Measurements from ENCODE around the gene AKAP6.

The AKAP6 gene

DNA sequence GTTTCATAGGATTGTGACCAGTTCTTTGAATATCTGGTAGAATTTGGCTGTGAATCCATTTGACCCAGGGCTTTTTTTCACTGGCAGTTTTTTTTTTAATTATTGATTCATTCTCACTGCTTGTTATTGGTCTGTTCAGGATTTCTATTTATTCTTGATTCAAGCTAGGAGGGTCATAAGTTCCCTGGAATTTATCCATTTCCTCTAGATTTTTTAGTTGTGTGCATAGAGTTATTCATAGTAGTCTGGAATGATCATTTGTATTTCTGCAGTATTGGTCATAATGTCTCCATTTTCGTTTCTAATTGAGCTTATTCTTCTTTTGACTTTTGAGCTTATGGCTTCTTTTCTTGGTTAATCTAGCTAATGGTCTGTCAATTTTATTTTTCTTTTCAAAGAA lies 291.6 kb downstream of the AKAP6 start:
- H3K9me3 Mint-ChIP-seq: no peaks in the 10 kb centered on the region
- peaks cover 1% of the 10 kb centered on the region for H3K27me3 Mint-ChIP-seq
- intact Hi-C loops (cut with micrococcal nuclease): no loop called here

DNA sequence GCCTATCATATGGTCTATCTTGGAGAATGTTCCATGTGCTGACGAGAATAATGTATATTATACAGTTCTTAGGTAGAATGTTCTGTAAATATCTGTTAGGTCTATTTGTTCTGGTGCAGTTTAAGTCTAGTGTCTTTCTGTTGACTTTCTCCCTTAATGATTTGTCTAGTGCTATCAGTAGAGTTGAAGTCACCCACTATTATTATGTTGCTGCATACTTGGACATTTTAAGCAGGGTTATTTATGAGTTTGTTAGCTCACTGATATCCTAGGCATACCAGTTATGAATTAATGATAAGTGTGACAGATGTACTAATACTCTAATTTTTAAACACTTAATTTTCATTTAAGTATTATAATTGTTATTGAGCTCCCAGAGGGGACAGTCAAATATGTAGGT lies 292.5 kb downstream of the AKAP6 start:
- Mint-ChIP-seq H3K4me1 (ENCODE audit: low read depth) (peaks cover 5% of the 10 kb centered on the region), H3K9me3 (peaks cover 4% of the 10 kb centered on the region), H3K27me3 (peaks cover 4% of the 10 kb centered on the region), H3K36me3 (ENCODE audit: low read depth) (no peaks in the 10 kb centered on the region), H3K4me3 (no peak overlapping the region), H3K27ac (no peak overlapping the region)
- intact Hi-C loops (cut with micrococcal nuclease): no loop called here

More for the DNA sequence above, 291.6 kb downstream of the AKAP6 start:
- H3K27ac Mint-ChIP-seq: no peak overlapping the region
- H3K4me1 Mint-ChIP-seq (ENCODE audit: low read depth): peaks cover 5% of the 10 kb centered on the region
- no peaks in the 10 kb centered on the region for H3K36me3 Mint-ChIP-seq (ENCODE audit: low read depth)
- no peak overlapping the region for H3K4me3 Mint-ChIP-seq

DNA sequence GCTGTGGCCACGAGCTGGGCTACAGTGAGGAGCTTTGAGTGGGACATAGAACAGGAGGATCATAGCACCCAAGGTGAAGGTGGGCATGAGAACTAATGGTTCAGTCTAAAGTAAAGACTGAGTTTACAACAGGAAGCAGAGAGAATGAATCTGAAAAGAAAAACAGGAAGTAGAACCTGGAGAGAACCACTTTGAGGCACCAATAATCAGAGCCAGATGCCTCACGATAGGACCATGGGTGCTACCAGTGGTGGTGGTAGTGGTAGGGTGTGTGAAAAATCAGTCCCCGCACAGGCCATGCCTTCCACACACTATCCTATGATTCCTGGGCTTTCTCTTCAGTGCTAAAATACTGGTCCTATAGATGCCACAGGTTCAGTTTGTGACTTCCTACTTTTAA lies 293.6 kb downstream of the AKAP6 start:
- peaks cover 3% of the 10 kb centered on the region for H3K27me3 Mint-ChIP-seq
- no peaks in the 10 kb centered on the region for H3K36me3 Mint-ChIP-seq (ENCODE audit: low read depth)
- intact Hi-C loops (cut with micrococcal nuclease): no loop called here
- no peak overlapping the region for H3K4me3 Mint-ChIP-seq
- no peak overlapping the region for H3K27ac Mint-ChIP-seq
- peaks cover 9% of the 10 kb centered on the region for H3K9me3 Mint-ChIP-seq
- H3K4me1 Mint-ChIP-seq (ENCODE audit: low read depth): peaks cover 10% of the 10 kb centered on the region

DNA sequence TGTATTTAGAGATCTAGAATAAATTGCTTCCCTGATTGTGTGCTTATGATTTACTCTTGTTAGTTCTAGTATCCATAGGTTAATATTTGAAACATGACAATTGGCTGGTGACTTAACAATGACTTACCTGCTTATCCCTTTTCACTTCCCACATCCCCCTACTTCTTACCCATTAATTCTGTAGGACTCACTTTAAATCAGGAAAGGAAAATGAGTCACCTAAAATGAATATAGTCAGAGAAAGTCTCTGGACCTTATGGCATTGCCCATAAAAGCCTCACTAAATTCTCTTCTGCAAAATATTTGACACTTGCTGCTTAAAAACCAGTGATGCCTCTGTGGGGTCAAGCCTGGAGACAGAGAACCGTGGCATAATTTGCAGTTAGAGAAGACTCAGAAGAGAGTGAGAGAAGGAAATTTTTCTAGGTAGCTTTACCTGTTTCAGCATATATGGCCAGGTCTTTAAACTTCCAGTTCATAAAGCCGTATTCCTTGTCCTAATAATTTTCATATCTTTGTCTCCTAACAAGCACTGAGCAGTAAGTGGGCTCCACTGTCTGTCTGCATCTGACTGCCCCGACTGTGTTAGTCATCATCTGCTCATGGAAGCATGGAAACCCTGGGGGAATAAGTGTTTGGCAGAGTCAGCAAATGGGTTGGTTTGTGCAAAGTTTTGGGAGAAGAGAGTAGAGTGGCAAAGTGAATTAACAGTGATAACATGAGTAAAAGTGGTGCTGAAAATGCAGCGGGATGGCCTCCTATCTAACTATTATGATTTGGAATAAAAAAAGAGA lies 294.4 kb downstream of the AKAP6 start:
- intact Hi-C loops (cut with micrococcal nuclease): no loop called here
- H3K27me3 Mint-ChIP-seq: peaks cover 3% of the 10 kb centered on the region
- peaks cover 13% of the 10 kb centered on the region for H3K4me1 Mint-ChIP-seq (ENCODE audit: low read depth)
- H3K36me3 Mint-ChIP-seq (ENCODE audit: low read depth): no peaks in the 10 kb centered on the region
- H3K4me3 Mint-ChIP-seq: no peak overlapping the region
- peaks cover 9% of the 10 kb centered on the region for H3K9me3 Mint-ChIP-seq
- no peak overlapping the region for H3K27ac Mint-ChIP-seq

DNA sequence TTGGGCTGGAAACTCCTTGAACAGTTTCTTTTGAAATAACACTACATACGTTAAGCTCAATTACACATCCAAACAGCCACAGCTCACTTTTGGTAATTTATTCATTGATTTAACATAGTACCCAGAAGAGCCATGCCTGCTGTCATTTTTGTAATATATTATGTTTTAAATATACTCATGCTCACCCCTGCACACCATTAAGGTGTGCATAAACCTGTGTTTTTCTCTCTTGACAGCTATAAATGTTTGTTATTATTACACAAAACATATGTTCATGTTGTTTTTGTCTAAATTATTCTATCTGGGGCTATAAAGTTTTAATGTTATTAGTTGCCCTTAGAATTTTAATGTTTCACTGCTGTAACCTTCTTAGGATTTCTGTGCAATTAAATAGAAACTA lies 296.1 kb downstream of the AKAP6 start:
- Mint-ChIP-seq H3K27ac (no peak overlapping the region), H3K4me3 (no peak overlapping the region), H3K27me3 (peaks cover 3% of the 10 kb centered on the region), H3K4me1 (ENCODE audit: low read depth) (peaks cover 13% of the 10 kb centered on the region), H3K9me3 (peaks cover 9% of the 10 kb centered on the region), H3K36me3 (ENCODE audit: low read depth) (no peaks in the 10 kb centered on the region)
- intact Hi-C loops (cut with micrococcal nuclease): no loop called here

DNA sequence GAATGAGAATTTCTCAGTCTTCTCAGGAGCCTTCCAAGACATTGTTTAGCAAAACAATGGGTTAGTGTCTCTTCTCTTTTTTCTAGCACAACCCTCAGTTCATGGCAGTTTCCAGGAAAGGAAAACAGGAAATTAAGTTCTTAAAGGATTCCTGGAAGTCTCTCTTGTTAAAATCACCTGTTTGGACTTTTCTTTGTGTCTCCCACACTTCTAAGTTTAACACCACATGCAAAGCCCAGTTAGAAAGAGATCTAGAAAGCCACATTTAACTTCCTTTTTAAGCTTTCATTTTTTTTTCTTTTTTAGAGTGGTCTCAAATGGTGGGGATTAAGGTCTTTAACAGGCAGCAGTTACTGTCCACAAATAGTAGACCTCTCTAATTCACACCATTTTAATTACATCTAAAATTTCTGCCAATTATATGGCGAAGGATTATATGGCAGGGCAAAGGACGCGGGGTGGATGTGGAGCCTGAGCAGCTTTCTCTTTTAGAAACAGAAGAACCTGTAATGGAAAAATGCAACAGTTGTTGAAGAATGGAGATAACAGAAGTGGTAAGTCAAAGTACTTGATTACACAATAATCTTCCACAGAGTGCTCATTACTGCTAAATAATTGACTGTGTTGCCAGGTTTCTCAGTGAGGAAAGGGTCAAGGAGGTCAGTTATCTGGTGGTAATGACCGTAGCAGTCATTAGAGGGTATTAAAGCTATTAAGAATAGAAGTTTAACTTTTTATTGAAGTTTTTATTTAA lies 298.6 kb downstream of the AKAP6 start:
- Mint-ChIP-seq H3K4me3 (no peak overlapping the region), H3K9me3 (peaks cover 9% of the 10 kb centered on the region), H3K27me3 (peaks cover 3% of the 10 kb centered on the region), H3K4me1 (ENCODE audit: low read depth) (peaks cover 14% of the 10 kb centered on the region), H3K27ac (no peak overlapping the region), H3K36me3 (ENCODE audit: low read depth) (no peaks in the 10 kb centered on the region)
- intact Hi-C loops (cut with micrococcal nuclease): no loop called here

DNA sequence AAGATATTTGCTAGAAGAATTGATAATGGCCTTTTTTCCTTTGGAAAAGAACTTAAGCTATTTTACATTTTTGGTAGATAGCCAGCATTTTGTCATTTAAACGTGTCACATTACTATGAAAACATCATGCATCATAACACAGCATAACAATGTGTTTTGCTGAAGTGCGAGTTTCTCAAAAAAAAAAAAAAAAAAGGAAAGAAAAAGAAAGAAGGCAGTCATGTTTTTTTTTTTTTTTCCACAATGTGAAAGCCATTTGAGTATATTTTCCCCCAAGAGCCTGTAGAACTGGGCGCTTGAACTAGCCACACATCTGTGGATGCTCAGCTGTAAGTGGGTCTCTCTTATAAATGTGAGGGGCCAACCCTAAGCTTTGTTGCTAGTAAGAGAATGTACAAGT lies 300.1 kb downstream of the AKAP6 start:
- H3K9me3 Mint-ChIP-seq: peaks cover 9% of the 10 kb centered on the region
- H3K27me3 Mint-ChIP-seq: peaks cover 3% of the 10 kb centered on the region
- no peak overlapping the region for H3K27ac Mint-ChIP-seq
- H3K36me3 Mint-ChIP-seq (ENCODE audit: low read depth): no peaks in the 10 kb centered on the region
- intact Hi-C loops (cut with micrococcal nuclease): no loop called here
- peaks cover 13% of the 10 kb centered on the region for H3K4me1 Mint-ChIP-seq (ENCODE audit: low read depth)
- H3K4me3 Mint-ChIP-seq: no peak overlapping the region

DNA sequence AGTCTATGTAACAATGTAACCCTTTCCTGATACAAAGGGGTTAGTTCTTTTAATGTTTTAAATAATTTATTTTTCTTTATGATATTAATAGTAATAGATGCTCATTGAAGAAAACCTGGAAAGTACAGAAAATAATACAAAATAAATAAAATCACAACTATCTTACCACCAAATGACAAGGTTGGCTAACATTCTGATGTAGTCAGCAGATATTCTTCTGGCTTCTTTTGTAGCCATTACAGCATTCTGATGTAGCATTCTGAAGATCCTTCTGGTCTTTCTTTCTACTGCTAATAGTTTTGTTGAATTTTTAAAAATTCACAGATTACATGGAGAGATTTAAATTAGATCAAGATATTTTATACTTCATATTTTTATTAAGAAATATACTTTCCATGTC lies 301.6 kb downstream of the AKAP6 start:
- Mint-ChIP-seq H3K27ac (no peak overlapping the region), H3K4me1 (ENCODE audit: low read depth) (peaks cover 13% of the 10 kb centered on the region), H3K36me3 (ENCODE audit: low read depth) (no peaks in the 10 kb centered on the region), H3K4me3 (no peak overlapping the region), H3K27me3 (peaks cover 3% of the 10 kb centered on the region), H3K9me3 (peaks cover 9% of the 10 kb centered on the region)
- intact Hi-C loops (cut with micrococcal nuclease): no loop called here

DNA sequence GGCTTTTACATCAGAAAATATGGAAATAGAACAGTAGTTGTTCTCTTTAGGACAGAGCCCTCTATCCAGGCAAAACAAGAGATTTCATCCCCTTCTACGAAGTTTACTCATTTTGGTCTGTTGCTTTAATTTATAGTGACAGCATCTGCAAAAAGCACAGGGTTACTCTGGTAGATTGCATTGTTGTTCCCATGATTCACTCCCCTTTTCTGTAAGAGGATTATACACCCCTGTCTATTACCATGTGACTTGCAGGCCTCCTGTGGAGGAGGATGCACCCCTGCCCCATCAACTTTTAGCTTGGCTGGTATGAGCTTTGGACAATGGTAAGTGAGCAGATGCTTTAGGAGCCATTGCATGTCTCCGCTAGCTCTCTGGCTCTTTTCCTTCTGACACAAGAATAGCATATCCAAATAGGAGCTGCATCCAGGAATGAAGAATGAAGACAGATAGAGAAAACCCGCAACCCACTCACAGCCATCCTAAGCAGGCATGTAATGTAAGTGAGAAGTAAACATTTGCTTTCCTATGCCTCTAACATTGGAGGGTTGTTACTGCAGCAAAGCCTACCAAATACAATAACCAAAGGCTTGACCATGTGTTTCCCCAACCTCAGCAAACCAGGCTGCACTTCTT lies 304.2 kb downstream of the AKAP6 start:
- H3K9me3 Mint-ChIP-seq: no peaks in the 10 kb centered on the region
- H3K27me3 Mint-ChIP-seq: no peaks in the 10 kb centered on the region
- no peak overlapping the region for H3K4me3 Mint-ChIP-seq
- no peak overlapping the region for H3K27ac Mint-ChIP-seq
- H3K4me1 Mint-ChIP-seq (ENCODE audit: low read depth): peaks cover 5% of the 10 kb centered on the region
- no peaks in the 10 kb centered on the region for H3K36me3 Mint-ChIP-seq (ENCODE audit: low read depth)
- intact Hi-C loops (cut with micrococcal nuclease): no loop called here

DNA sequence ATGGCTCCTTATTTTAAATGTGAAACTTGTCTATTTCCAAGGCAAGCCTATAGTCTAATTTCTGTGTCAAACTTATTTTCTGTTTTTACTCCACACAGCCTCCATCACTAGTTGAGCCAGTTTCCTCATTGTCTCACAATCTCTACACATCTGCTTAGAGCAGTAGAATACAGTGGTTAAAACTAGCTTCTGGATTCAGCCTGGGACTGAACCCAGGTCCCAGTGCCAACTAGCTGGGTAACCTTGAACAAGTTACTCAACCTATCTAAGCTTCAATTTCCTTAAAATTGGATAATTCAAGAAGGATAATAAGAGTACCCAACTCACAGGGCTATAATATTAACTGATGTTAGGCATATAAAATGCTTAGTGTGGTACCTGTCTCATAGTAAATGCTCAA lies 304.8 kb downstream of the AKAP6 start:
- Mint-ChIP-seq H3K4me1 (ENCODE audit: low read depth) (peaks cover 5% of the 10 kb centered on the region), H3K36me3 (ENCODE audit: low read depth) (no peaks in the 10 kb centered on the region)
- intact Hi-C loops (cut with micrococcal nuclease): no loop called here

DNA sequence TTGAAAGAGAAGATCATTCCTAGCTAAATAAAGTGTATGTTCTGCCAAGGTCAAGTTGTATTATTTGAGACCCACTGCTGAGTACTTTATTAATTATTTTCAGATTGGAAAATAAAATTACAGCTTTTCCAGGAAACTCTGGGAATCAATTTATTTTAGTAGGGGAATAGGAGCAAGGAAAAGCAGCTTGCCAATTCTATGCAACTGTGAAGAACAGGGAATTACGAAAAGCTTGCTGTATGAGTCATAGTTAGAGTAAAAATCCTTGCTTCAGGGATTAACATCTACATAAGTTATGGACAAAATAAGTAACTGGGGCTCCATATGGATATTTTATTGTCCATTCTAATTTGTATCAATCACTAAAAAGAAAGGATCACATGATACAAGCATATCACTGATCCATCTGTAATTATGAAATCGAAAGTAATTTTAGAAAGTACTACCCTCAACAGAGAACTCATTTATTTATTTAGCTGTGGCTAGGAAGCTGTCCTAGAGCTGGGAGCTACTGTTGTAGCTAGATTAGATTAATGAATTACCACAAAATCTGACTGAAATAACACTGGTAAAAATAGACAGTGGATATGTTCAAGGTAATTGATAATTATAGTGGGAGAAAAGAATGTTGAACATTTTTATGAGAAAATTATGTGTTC lies 306.1 kb downstream of the AKAP6 start:
- Mint-ChIP-seq H3K27ac (no peak overlapping the region), H3K4me3 (no peak overlapping the region), H3K36me3 (ENCODE audit: low read depth) (no peaks in the 10 kb centered on the region), H3K27me3 (no peaks in the 10 kb centered on the region), H3K4me1 (ENCODE audit: low read depth) (peaks cover 5% of the 10 kb centered on the region), H3K9me3 (no peaks in the 10 kb centered on the region)
- intact Hi-C loops (cut with micrococcal nuclease): no loop called here

More for the DNA sequence above, 304.8 kb downstream of the AKAP6 start:
- H3K4me3 Mint-ChIP-seq: no peak overlapping the region
- no peaks in the 10 kb centered on the region for H3K9me3 Mint-ChIP-seq
- no peak overlapping the region for H3K27ac Mint-ChIP-seq
- H3K27me3 Mint-ChIP-seq: no peaks in the 10 kb centered on the region

DNA sequence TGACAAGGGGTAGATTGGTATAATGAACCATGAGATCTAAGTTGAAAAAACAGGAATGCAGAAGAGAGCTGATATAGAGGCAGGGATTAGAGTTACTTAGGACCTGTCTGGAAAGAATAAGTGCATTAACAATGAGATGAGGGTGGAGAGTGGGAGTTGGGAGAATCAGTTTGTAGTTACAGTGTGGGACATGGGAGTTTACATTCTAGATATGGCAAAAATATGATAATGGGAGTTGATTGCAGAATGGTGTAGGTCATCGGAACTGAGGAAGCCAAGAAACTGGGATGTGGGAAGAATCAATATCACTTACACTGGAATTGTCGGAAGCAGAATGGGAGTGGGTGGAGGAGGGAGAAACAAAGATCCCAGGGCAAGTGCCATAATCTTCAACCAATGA lies 308.5 kb downstream of the AKAP6 start:
- intact Hi-C loops (cut with micrococcal nuclease): no loop called here
- peaks cover 1% of the 10 kb centered on the region for H3K4me1 Mint-ChIP-seq (ENCODE audit: low read depth)
- peaks cover 2% of the 10 kb centered on the region for H3K27me3 Mint-ChIP-seq
- H3K4me3 Mint-ChIP-seq: no peak overlapping the region
- H3K36me3 Mint-ChIP-seq (ENCODE audit: low read depth): no peaks in the 10 kb centered on the region
- no peaks in the 10 kb centered on the region for H3K9me3 Mint-ChIP-seq
- H3K27ac Mint-ChIP-seq: no peak overlapping the region

DNA sequence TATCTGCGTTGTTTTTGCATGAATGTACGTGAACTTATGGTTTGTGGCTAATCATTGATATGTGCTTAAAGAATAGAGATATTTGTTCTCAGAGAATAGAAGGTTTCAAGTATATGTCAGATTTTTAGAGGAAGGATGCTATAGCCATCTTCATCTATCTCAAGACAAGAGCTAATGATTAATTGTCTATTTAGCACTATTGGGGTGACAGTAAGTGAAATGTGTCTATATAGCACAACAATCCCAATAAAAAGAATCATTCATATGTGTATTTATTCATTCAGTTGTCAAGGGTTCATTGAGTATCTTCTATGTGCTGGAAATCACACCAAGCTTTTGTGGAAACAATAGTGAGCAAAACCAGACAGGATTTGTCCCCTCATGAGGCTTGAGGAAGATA lies 310.1 kb downstream of the AKAP6 start:
- no peaks in the 10 kb centered on the region for H3K4me1 Mint-ChIP-seq (ENCODE audit: low read depth)
- intact Hi-C loops (cut with micrococcal nuclease): no loop called here
- no peaks in the 10 kb centered on the region for H3K9me3 Mint-ChIP-seq
- H3K27me3 Mint-ChIP-seq: peaks cover 7% of the 10 kb centered on the region
- no peaks in the 10 kb centered on the region for H3K36me3 Mint-ChIP-seq (ENCODE audit: low read depth)
- no peak overlapping the region for H3K4me3 Mint-ChIP-seq
- H3K27ac Mint-ChIP-seq: no peak overlapping the region

DNA sequence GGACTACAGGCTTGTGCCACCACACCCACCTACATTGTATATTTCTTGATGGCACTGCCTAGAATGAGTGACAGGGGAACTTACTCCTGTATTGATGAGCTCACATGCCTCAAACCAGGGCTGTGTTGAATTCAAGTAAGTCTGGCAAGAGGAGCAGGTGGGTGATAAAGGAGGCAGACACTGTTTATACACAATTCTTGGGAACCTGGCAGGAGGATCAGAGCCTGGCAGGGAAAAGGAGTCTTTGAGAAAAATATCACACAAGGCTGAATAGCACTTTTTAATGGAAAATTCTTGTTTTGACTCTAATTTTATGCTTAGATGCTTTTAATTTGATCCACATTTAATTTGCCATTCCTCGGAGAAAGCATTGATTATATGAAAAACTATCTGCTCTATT lies 316.5 kb downstream of the AKAP6 start:
- Mint-ChIP-seq H3K27ac (no peak overlapping the region), H3K4me1 (ENCODE audit: low read depth) (no peaks in the 10 kb centered on the region), H3K36me3 (ENCODE audit: low read depth) (no peaks in the 10 kb centered on the region), H3K27me3 (peaks cover 9% of the 10 kb centered on the region), H3K4me3 (no peak overlapping the region), H3K9me3 (no peaks in the 10 kb centered on the region)
- intact Hi-C loops (cut with micrococcal nuclease): no loop called here
